Common myeloid progenitor, CD34-positive (primary cell): ENCODE results near the gene SPATA21.
A peak's percentile ranks its signal among the peaks of the same experiment; 100 is the strongest.

Source experiments
- CTCF ChIA-PET: fragments of 350-600 bp; sonication (Branson Sonifier 250); formaldehyde crosslinking; loops from one replicate; lab custom pipeline; 2021; ENCODE audit warnings: antibody characterized with exemption; lab: Charles Lee
- POLR2A ChIA-PET: fragments of 350-600 bp; sonication (Branson Sonifier 250); formaldehyde crosslinking; loops from one replicate; lab custom pipeline; 2021; ENCODE audit warnings: antibody characterized with exemption; lab: Charles Lee
- DNase-seq, 3 donors: peaks; one replicate each; pipeline versions ENCODE4 v3.0.0 to v3.0.0-alpha.2; 2013
- H3K27ac ChIP-seq, 2 experiments: 1 replicate in 1 of 2; 2 replicates in 1 of 2; pipeline ENCODE4 v1.7.0; 2013; ENCODE audit warnings: inconsistent platforms in 2 of 2, low read length in 2 of 2, mild to moderate bottlenecking in 2 of 2, low read depth in 1 of 2, moderate library complexity in 1 of 2; ENCODE audit not compliant: severe bottlenecking in 2 of 2, insufficient read depth in 1 of 2, poor library complexity in 1 of 2
- H3K27me3 ChIP-seq, 5 experiments: replicated peaks in 2 of 5; 1 replicate in 3 of 5; 2 replicates in 2 of 5; pipeline versions ENCODE4 v1.6.1 to v1.7.0; 2013; ENCODE audit warnings: low read length in 4 of 5, mild to moderate bottlenecking in 2 of 5, moderate library complexity in 2 of 5, inconsistent platforms in 1 of 5; ENCODE audit not compliant: insufficient read depth in 5 of 5, control insufficient read depth in 4 of 5
- H3K36me3 ChIP-seq, 4 experiments: 1 replicate in 2 of 4; 2 replicates in 2 of 4; pipeline versions ENCODE4 v1.6.1 to v1.7.0; 2013; ENCODE audit warnings: low read length in 3 of 4, control low read depth in 1 of 4, mild to moderate bottlenecking in 1 of 4; ENCODE audit not compliant: control insufficient read depth in 4 of 4, insufficient read depth in 4 of 4
- H3K4me1 ChIP-seq, 4 experiments: 1 replicate in 3 of 4; 2 replicates in 1 of 4; pipeline versions ENCODE4 v1.6.1 to v1.7.1; 2013; ENCODE audit warnings: low read length in 3 of 4, mild to moderate bottlenecking in 3 of 4, control low read depth in 1 of 4, inconsistent platforms in 1 of 4, moderate library complexity in 1 of 4; ENCODE audit not compliant: control insufficient read depth in 4 of 4, insufficient read depth in 4 of 4; ENCODE audit errors: control extremely low read depth in 1 of 4
- H3K4me3 ChIP-seq, 7 experiments: 1 replicate in 4 of 7; 2 replicates in 3 of 7; pipeline versions ENCODE4 v1.5.1 to v1.7.0; 2013; ENCODE audit warnings: mild to moderate bottlenecking in 7 of 7, low read length in 6 of 7, moderate library complexity in 6 of 7, inconsistent platforms in 2 of 7, low read depth in 2 of 7, control low read depth in 1 of 7; ENCODE audit not compliant: insufficient read depth in 4 of 7, control insufficient read depth in 1 of 7; ENCODE audit errors: extremely low read depth in 1 of 7
- H3K9me3 ChIP-seq, 5 experiments: 1 replicate in 4 of 5; 2 replicates in 1 of 5; pipeline versions ENCODE4 v1.6.1 to v1.7.1; 2013; ENCODE audit warnings: low read length in 4 of 5, mild to moderate bottlenecking in 2 of 5, inconsistent platforms in 1 of 5, low read depth in 1 of 5, moderate library complexity in 1 of 5; ENCODE audit not compliant: control insufficient read depth in 4 of 5, insufficient read depth in 2 of 5; ENCODE audit errors: control extremely low read depth in 1 of 5
- WGBS: methylation state at CpG from one replicate; pipeline ENCODE4 v1.1.5; 2013; ENCODE audit not compliant: insufficient coverage; 5-methylcytosine and 5-hydroxymethylcytosine counted together

The SPATA21 gene

DNA sequence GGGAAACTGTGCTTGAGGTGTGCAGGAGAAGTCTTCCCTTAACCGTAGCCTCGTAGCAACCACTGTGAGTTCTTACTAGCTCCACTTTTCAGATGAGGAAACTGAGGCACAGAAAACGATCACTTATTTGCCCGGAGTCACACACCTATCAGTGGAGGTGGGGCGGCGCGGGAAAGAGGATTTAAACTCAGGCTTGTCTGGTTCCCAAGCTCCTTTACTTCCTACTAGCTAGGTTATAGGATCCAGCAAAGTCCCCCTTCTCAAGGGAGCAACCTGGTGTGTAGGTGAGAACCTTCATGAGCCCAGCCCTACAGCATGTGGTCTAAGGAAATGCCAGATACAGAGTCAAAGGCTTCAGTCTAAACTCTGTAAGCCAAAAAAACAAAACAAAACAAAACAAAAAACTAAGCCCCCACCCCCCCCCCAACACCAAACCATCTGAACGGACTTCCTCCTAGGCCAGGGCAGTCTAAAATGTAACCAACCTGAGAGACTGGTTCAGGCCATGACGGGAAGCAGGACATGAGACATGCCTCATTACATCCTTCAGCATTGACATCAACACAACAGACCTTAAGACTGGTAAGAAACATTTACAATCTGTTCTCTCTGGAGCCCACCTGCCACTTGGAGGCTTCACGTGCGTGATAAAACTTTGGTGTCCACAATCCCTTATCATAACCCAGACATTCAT, 84.2 kb downstream of the SPATA21 start:
- CTCF ChIA-PET: interaction anchor here (0.7 to 5.1 kb wide), 6 partner anchors 10 to 136 kb away, joined by 3 to 48 read pairs (median 4); partner anchors contain the start of gene NECAP2
- no peaks in the 10 kb centered on the region for H3K27me3 ChIP-seq
- POLR2A ChIA-PET: interaction anchor here (1.4 to 2.1 kb wide), 2 partner anchors 11 to 15 kb away, joined by 5 to 16 read pairs; no protein-coding TSS in a partner anchor
- peak; percentile 14 to 63 (median 51) for DNase-seq
- H3K9me3 ChIP-seq: no peaks in the 10 kb centered on the region
- H3K4me3 ChIP-seq: peak overlapping the region in 6 of 7 experiments; percentile 70 to 98 (median 90)
- 24% methylated on average over 5 of the region's 11 CpGs for WGBS
- H3K27ac ChIP-seq: peak overlapping the region; percentile 82 to 93
- H3K36me3 ChIP-seq: no peaks in the 10 kb centered on the region
- peaks cover 4 to 26% (median 22%) of the 10 kb centered on the region in 4 experiments for H3K4me1 ChIP-seq

DNA sequence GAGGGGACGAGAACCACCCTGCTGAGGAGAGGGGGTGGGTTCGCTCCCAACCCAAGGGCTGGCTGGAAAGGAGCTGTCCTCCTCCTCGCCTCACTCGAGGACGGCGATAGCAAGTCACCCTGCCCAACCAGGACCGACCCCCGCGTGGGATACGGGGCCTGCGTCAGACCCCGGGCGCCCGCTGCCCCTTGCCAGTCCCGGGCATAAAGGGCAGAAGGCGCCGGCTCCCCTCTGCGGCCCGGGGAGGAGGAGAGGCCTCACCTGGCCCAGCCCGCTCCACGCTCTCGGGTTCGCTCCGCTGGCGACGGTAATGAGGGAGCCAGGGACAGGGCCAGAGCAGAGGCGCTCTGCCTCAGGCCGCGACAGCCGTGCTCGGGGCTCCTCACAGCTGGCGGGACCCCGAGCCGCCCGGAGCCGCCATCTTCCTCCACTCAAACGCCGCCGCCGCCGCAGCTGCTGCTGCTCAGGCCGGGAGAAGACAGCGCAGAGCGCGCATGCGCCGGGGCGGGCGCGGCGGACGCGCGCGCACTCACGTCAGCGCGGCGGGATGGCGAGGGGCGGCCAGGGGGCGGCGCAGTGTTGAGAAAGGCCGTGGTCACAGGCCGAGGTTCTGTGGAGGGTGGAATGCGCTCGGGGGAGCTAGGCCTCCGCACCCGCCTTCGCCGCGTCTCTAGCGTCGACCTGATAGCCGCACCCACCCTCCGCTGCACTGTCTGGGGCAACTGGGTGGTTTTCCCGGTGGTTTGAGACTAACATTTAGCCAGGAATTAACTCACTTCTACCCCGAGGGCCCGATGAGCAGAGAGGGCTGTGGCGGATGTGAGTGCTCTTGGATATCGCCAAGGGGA, 85.0 kb downstream of the SPATA21 start, which contains the start of gene FBXO42:
Gene FBXO42, minus strand, starts transcription at position 487 of the 848 bp plus-strand sequence. CDS start 37,062 bp downstream, outside the sequence.
- ChIA-PET CTCF (interaction anchor here (0.7 to 5.1 kb wide), 6 partner anchors 11 to 135 kb away, joined by 3 to 48 read pairs (median 4); partner anchors contain the start of gene NECAP2), POLR2A (interaction anchor here (1.4 to 2.1 kb wide), 2 partner anchors 11 to 16 kb away, joined by 5 to 16 read pairs; no protein-coding TSS in a partner anchor)
- H3K27ac ChIP-seq: peak within 1 kb of the TSS; percentile 82 to 93
- H3K27me3 ChIP-seq: no peaks in the 10 kb centered on the region
- no peaks in the 10 kb centered on the region for H3K9me3 ChIP-seq
- peak within 1 kb of the TSS; percentile 67 to 98 (median 89) for H3K4me3 ChIP-seq
- WGBS: 0% methylated on average over 66 of the region's 81 CpGs
- H3K36me3 ChIP-seq: no peaks in the 10 kb centered on the region
- H3K4me1 ChIP-seq: peaks cover 4 to 26% (median 22%) of the 10 kb centered on the region in 4 experiments
- DNase-seq: peak; percentile 90 to 96 (median 94)

DNA sequence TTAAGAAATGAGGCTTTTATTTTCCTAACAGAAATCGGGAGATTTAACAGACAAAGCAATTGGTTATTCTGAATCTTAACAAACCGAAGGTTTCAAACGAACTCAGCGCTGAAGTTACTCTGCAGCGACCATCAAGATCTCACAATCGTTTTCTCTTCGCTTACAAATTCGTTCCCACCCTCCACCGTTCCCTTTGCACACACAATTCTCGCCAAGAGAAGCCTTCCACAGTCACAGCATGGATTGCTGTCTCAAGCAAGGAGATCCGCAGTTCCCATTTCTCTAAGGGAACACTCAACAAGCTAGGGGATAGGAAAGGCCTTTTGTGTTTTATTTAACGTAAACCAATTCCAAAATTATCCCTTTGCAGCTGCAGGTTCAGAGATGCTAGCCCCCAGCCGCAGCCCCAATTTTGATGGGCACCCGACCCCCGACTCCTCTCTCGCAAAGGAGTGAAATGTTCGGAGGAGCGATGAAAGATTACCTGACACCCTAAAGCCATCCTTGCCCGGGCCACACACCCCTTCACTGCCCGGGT, 85.7 kb downstream of the SPATA21 start:
- peak; percentile 13 to 27 (median 21) for DNase-seq
- H3K27me3 ChIP-seq: no peaks in the 10 kb centered on the region
- peaks cover 4 to 26% (median 22%) of the 10 kb centered on the region in 4 experiments for H3K4me1 ChIP-seq
- ChIA-PET CTCF (interaction anchor here (0.7 to 5.1 kb wide), 3 partner anchors 12 to 134 kb away, joined by 3 to 48 read pairs (median 4); no protein-coding TSS in a partner anchor), POLR2A (interaction anchor here (2.1 kb wide), 1 partner anchor 12 kb away, joined by 16 read pairs; no protein-coding TSS in a partner anchor)
- no peaks in the 10 kb centered on the region for H3K9me3 ChIP-seq
- peak overlapping the region; percentile 82 to 93 for H3K27ac ChIP-seq
- peaks cover 0 to 2% (median 0%) of the 10 kb centered on the region in 4 experiments for H3K36me3 ChIP-seq
- 0% methylated on average over 10 of the region's 20 CpGs for WGBS
- H3K4me3 ChIP-seq: peak overlapping the region; percentile 67 to 98 (median 89)

DNA sequence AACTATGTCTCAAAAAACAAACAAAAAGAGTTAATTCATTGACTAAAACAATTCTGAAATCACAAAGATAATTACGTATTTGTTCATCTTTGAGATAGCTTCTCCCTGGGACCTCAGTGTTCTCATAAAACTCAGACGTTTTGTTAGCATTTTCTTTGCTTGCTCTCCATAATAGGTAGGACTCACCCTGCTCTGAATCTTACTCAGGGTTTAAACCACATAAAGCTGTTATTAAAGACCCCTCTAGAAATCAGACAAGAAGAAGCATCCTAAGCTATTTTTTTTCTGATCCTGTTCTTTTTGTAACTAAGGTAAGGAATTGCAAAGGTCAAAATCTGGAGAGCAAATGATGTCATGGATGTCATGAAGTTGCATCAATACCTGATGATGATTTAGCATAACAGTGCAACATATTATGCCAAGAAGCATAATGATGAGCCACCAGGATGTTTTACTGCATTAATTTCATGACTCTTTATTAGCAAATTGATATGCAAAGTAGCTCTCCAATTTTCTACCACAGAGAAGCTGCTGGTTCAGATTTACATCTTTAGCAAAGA, 87.3 kb downstream of the SPATA21 start:
- peaks cover 0 to 2% (median 0%) of the 10 kb centered on the region in 4 experiments for H3K36me3 ChIP-seq
- no peaks in the 10 kb centered on the region for H3K9me3 ChIP-seq
- DNase-seq: no peak
- no peak overlapping the region for H3K27ac ChIP-seq
- no peaks in the 10 kb centered on the region for H3K27me3 ChIP-seq
- WGBS: 85% methylated on average over 2 of the region's 2 CpGs
- peaks cover 4 to 26% (median 22%) of the 10 kb centered on the region in 4 experiments for H3K4me1 ChIP-seq
- H3K4me3 ChIP-seq: peak overlapping the region in 1 of 7 experiments; percentile 35
- POLR2A ChIA-PET: no interaction called here
- CTCF ChIA-PET: interaction anchor here (1.0 to 1.5 kb wide), 2 partner anchors 9 to 13 kb away, joined by 3 to 8 read pairs; no protein-coding TSS in a partner anchor
